Aorta (tissue), 5 donors: Measurements from ENCODE around the gene ERN1. TPM values are rescaled to one million over a fixed set of nuclear protein-coding genes. Genes with fewer than 3 reads are reported as not detected.

Experiments used
- ATAC-seq: fragments of 200-7000 bp; cut with Tn5 transposase; one replicate; pipeline ENCODE4 v1.9.1; 2022; ENCODE audit warnings: moderate library complexity; ENCODE audit not compliant: low FRiP score
- DNase-seq, 2 donors: peaks; one replicate each; pipeline ENCODE4 v3.0.0-alpha.2; 2020
- H3K27ac ChIP-seq, 2 donors: one replicate each; pipeline ENCODE4 v1.5.1; 2013; ENCODE audit warnings: low read length in 2 of 2, mild to moderate bottlenecking in 2 of 2, moderate library complexity in 2 of 2, control low read depth in 1 of 2, inconsistent platforms in 1 of 2, low read depth in 1 of 2
- H3K27me3 ChIP-seq, 2 donors: one replicate each; pipeline ENCODE4 v1.6.1; 2013; ENCODE audit warnings: control low read depth in 1 of 2, low read length in 1 of 2, mild to moderate bottlenecking in 1 of 2, moderate library complexity in 1 of 2; ENCODE audit not compliant: insufficient read depth in 2 of 2, control insufficient read depth in 1 of 2
- H3K36me3 ChIP-seq, 2 donors: one replicate each; pipeline ENCODE4 v1.6.1; 2013; ENCODE audit warnings: control low read depth in 1 of 2, low read length in 1 of 2, mild to moderate bottlenecking in 1 of 2; ENCODE audit not compliant: insufficient read depth in 2 of 2, control insufficient read depth in 1 of 2
- H3K4me1 ChIP-seq, 2 donors: one replicate each; pipeline ENCODE4 v1.6.1; 2013; ENCODE audit warnings: low read length in 2 of 2, control low read depth in 1 of 2, mild to moderate bottlenecking in 1 of 2, moderate library complexity in 1 of 2; ENCODE audit not compliant: insufficient read depth in 2 of 2, control insufficient read depth in 1 of 2
- H3K4me3 ChIP-seq, 2 donors: one replicate each; pipeline ENCODE4 v1.5.1; 2013; ENCODE audit warnings: low read length in 2 of 2, control low read depth in 1 of 2, mild to moderate bottlenecking in 1 of 2
- H3K9me3 ChIP-seq: one replicate; pipeline ENCODE4 v1.6.1; 2013; ENCODE audit warnings: mild to moderate bottlenecking, low read length; ENCODE audit not compliant: control insufficient read depth
- WGBS, 2 donors: extraction: QIAGEN DNeasy Blood & Tissue Kit; methylation state at CpG; one replicate each; pipeline ENCODE4 v1.1.7; 2013; 5-methylcytosine and 5-hydroxymethylcytosine counted together
- intact Hi-C, 2 donors: fragments of 100-400 bp; cut with DNase I; formaldehyde crosslinking; loops; one replicate each; pipeline versions ENCODE4 v1.14.2 to v1.15.0; 2022
- polyA plus RNA-seq, 2 donors: library from polyadenylated mRNA; stranded (reverse); fragments of 200-250 nt; gene quantifications; one replicate each; pipeline ENCODE4 v1.2.3, GENCODE V29; 2013
- total RNA-seq, 2 donors: library from RNA; stranded (reverse); fragmentation: NEBNext Ultra II Directional; extraction: Animal tissue kit (Norgen Biotek cat#: 25700); gene quantifications; one replicate each; pipeline ENCODE4 v1.2.1, GENCODE V29; 2021
- donor health status: healthy with polysubstance abuse.
- donor health status: Bipolar disorder and iron deficiency.
- donor health status: DM: no; HTN: no; CAD: no.
- donor health status: DM: no; HTN: no; CAD: no.
- donor health status: DM: yes; HTN: yes; CAD: no.

ERN1 gene
- total and polyA plus RNA-seq, 4 donors: 1.0 to 31.0 (median 11.5) TPM

DNA sequence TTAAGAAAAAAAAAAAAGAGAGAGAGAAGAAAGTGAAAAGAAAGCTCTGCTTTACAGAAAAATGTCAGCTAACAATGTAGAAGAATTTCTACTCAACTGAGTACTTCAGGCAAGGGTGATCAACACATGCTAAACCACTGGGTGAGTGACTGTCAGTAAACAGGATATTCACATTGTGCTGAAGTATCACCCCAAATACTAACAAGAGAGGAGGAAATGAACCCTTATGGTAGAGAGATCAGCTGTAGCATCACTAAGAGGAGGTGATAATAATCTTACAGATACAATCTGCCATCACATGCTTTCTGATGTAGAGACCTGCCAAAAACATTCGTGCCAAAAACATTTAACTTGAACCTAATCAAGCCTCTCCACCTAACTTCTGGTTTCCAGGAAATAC is 78.8 kb downstream of the ERN1 start:
- no peaks in the 10 kb centered on the region for H3K9me3 ChIP-seq
- no peak for ATAC-seq
- no peaks in the 10 kb centered on the region for H3K27me3 ChIP-seq
- no peaks in the 10 kb centered on the region for H3K4me1 ChIP-seq
- H3K27ac ChIP-seq: no peak overlapping the region
- peaks cover 3 to 13% of the 10 kb centered on the region in 2 donors for H3K36me3 ChIP-seq
- DNase-seq: no peak
- 77 to 82% methylated on average over 1 of the region's 1 CpG for WGBS, 2 donors
- H3K4me3 ChIP-seq: no peak overlapping the region
- intact Hi-C loops: no loop called here

DNA sequence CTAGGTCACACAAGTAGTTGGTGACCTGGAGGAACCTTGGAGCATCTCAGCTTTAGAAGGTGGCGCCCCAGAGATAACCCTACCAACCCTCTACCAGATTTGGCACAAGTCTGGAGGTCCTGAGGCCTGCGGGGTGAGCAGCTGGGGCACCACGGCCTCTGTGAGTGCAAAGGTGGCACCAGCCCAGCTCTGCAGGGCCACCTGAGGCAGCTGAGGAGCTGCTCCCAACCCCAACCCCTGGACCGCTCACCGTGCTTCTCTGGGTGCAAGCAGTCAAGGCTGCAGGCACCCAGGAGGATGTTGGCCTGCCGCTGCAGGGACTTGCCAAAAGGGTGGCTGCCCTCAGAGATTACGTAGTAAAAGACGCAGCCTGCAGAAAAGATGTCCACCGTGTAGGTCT is 81.1 kb downstream of the ERN1 start:
- Histone ChIP-seq H3K36me3 (peaks cover 0 to 13% of the 10 kb centered on the region in 2 donors), H3K4me1 (no peaks in the 10 kb centered on the region), H3K27me3 (no peaks in the 10 kb centered on the region), H3K4me3 (no peak overlapping the region), H3K27ac (no peak overlapping the region), H3K9me3 (no peaks in the 10 kb centered on the region)
- no peak for DNase-seq
- intact Hi-C loops: no loop called here
- 90 to 94% methylated on average over 9 of the region's 9 CpGs for WGBS, 2 donors
- no peak for ATAC-seq

DNA sequence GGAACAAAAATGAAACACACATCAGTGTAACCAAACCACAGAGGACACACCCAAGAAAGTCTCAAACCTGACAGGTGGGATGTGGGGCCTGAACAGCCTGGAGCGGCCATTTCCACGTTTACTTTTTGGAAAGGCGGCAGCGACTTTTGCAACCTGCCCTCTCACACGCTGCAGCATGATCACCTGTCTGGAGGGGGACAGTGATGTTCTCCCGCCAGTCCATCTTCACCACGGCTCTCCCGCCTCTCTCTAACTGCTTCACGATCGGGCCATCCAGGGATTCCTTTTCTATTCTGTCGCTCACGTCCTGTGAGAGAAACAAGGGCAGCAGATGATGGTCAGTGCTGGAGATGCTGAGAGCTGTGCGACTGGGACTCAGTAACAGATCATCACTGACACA is 84.8 kb downstream of the ERN1 start:
- ATAC-seq: no peak
- no peaks in the 10 kb centered on the region for H3K27me3 ChIP-seq
- no peaks in the 10 kb centered on the region for H3K9me3 ChIP-seq
- H3K4me3 ChIP-seq: no peak overlapping the region
- DNase-seq: no peak
- H3K27ac ChIP-seq: no peak overlapping the region
- 86 to 87% methylated on average over 13 of the region's 13 CpGs for WGBS, 2 donors
- H3K4me1 ChIP-seq: no peaks in the 10 kb centered on the region
- peaks cover 0 to 10% of the 10 kb centered on the region in 2 donors for H3K36me3 ChIP-seq
- intact Hi-C loops: no loop called here

DNA sequence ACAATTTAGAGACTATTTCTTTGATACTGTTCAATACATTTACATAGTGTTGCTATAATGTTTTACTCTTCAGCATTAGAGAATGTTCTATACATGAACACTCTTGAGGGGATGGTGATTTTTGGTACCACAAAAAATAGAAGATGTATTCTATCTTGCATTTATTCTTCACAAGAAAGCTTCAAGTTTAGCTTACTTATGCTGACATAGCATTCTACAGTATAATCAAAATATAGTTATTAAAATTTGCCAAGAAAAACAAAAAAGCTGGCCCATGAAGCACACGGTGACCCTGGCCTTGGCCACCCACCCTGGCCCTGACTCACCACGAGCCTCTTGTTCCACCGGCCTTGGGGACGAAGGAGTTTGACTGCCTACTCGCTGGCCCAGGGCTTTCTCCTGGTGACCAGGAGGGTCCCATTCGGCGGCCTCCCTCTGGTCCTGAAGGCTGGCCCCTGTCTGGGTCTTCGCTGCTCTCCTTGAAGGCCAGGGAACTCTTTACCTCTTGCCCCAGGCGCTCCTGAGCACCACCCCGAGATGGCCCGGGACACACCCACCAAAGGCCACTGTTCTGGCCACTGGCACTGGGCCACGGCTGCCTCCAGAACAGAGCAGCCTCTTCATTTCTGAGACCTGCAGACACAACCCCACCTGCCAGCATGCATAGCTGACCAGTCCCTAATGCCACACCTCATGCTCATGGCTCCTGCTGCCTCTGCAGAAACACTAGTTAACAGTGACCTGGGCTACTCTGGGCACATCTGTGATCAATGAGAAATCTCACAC is 87.1 kb downstream of the ERN1 start:
- ATAC-seq: no peak
- whole genome bisulfite sequencing, 2 donors: 58 to 60% methylated on average over 12 of the region's 12 CpGs
- H3K27me3 ChIP-seq: no peaks in the 10 kb centered on the region

GRCh38 chr17:64041912-64042311 is 88.0 kb downstream of the ERN1 start:
- DNase-seq (no peak), ATAC-seq (no peak)
- H3K27me3 ChIP-seq: no peaks in the 10 kb centered on the region
- intact Hi-C loops: no loop called here
- 70 to 75% methylated on average over 11 of the region's 11 CpGs for WGBS, 2 donors
- no peaks in the 10 kb centered on the region for H3K9me3 ChIP-seq
- H3K4me1 ChIP-seq: no peaks in the 10 kb centered on the region
- no peak overlapping the region for H3K4me3 ChIP-seq
- H3K27ac ChIP-seq: no peak overlapping the region
- H3K36me3 ChIP-seq: no peaks in the 10 kb centered on the region

More for the DNA sequence above, 87.1 kb downstream of the ERN1 start:
- no peak overlapping the region for H3K27ac ChIP-seq
- no peaks in the 10 kb centered on the region for H3K36me3 ChIP-seq
- H3K9me3 ChIP-seq: no peaks in the 10 kb centered on the region
- H3K4me1 ChIP-seq: no peaks in the 10 kb centered on the region
- intact Hi-C loops: no loop called here
- DNase-seq: no peak
- no peak overlapping the region for H3K4me3 ChIP-seq

DNA sequence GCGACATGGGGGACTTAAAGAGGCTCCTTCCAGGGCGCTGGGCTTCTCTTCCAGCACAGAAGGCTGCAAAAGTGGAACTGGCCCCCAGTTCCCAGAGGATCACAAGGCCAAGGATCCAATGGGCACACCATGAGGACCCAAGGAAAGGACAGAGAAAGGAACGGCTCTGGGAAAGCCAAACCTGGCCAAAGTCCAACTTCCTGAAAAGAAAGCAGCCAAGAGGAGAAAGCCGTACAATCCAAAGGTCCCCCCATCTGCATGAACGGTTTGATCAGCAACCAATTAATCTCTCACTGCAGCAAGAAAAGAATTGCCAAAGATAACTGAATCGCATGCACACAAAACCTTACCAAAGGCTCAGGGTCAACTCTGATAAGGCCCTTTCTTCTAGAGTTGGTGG is 89.7 kb downstream of the ERN1 start:
- no peak for ATAC-seq
- H3K36me3 ChIP-seq: no peaks in the 10 kb centered on the region

GRCh38 chr17:64039106-64039400 is 90.9 kb downstream of the ERN1 start:
- no peak overlapping the region for H3K4me3 ChIP-seq
- H3K9me3 ChIP-seq: no peaks in the 10 kb centered on the region
- no peaks in the 10 kb centered on the region for H3K4me1 ChIP-seq
- WGBS, 2 donors: 56 to 64% methylated on average over 3 of the region's 3 CpGs
- DNase-seq (no peak), ATAC-seq (no peak)
- intact Hi-C loops: no loop called here
- no peak overlapping the region for H3K27ac ChIP-seq
- no peaks in the 10 kb centered on the region for H3K36me3 ChIP-seq
- H3K27me3 ChIP-seq: no peaks in the 10 kb centered on the region

More for the DNA sequence above, 89.7 kb downstream of the ERN1 start:
- no peak overlapping the region for H3K27ac ChIP-seq
- intact Hi-C loops: no loop called here
- WGBS, 2 donors: 64 to 71% methylated on average over 6 of the region's 6 CpGs
- no peak for DNase-seq
- no peaks in the 10 kb centered on the region for H3K27me3 ChIP-seq
- H3K4me1 ChIP-seq: no peaks in the 10 kb centered on the region
- H3K4me3 ChIP-seq: no peak overlapping the region
- H3K9me3 ChIP-seq: no peaks in the 10 kb centered on the region

DNA sequence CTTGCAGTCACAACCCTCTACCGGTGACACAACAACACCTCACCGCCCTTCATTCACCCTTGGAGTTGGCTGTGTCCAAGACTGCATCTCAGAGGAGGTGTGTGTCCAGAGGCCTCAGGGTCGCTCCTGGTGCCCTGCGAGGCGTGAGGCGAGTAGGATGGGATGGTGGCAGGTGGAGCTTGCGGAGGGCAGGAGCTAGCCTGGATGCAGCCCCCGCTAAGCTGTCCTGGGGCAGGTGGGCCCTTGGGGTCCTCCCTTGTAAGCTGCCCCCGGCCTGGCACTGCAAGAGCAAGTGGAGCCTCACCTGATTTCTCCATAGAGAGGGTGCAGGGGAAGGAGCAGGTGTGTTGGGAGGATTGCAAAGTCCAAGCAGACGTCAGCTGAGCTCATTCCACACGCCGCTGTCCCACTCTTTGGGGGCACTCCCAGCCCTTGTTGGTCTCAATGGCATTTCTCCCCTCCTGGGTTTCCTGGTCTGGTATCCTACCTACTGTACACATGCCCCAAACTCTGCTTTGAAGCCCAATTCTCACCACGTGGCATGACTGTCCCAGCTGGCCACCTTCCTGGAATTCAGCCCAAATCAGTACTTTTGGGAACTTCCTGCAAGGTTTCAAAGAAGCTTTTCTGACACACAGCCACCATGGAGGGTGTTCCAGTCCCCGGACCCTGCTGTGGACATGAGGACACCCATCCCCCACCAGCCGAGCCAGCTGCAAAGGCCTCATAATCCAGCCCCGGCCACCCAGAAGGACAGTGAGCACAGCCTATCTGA is 91.4 kb downstream of the ERN1 start:
- WGBS, 2 donors: 82 to 83% methylated on average over 16 of the region's 16 CpGs
- intact Hi-C loops: no loop called here
- H3K36me3 ChIP-seq: no peaks in the 10 kb centered on the region
- H3K27me3 ChIP-seq: no peaks in the 10 kb centered on the region
- H3K4me3 ChIP-seq: no peak overlapping the region
- no peaks in the 10 kb centered on the region for H3K9me3 ChIP-seq
- DNase-seq (no peak), ATAC-seq (no peak)
- H3K27ac ChIP-seq: no peak overlapping the region
- H3K4me1 ChIP-seq: no peaks in the 10 kb centered on the region

DNA sequence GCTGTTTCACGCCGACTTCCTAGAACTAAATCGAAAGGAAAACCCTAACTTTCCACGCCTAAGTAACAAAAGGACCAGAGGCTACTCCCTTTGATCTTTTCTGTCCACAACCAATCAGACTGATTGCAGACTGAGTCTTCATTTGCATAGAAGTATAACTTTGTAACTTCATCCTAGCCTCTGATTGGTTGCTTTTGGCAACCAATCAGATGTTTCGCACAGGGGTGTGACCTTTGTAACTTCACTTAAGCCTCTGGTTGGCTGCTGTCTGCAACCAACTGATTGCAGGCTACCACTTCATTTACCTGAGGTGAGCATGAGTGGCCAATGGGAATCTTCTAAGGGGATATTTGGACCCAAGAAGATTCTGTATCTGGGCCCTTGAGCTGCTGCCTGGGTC is 92.1 kb downstream of the ERN1 start:
- Histone ChIP-seq H3K4me1 (no peaks in the 10 kb centered on the region), H3K4me3 (no peak overlapping the region), H3K36me3 (no peaks in the 10 kb centered on the region), H3K27me3 (no peaks in the 10 kb centered on the region), H3K27ac (no peak overlapping the region), H3K9me3 (no peaks in the 10 kb centered on the region)
- ATAC-seq (no peak), DNase-seq (no peak)
- intact Hi-C loops: no loop called here
- WGBS, 2 donors: 94 to 96% methylated on average over 5 of the region's 5 CpGs
